Mesothelial cell of epicardium (in vitro differentiated cells): Measurements from ENCODE around the gene EPHA1. TPM values are rescaled to one million over a fixed set of nuclear protein-coding genes. Genes with fewer than 3 reads are reported as not detected.

Experiments
- DNase-seq, 2 experiments: peaks; one replicate each; pipeline ENCODE4 v3.0.0; 2021; ENCODE audit warnings: low spot score in 2 of 2; ENCODE audit not compliant: unreplicated experiment in 2 of 2
- H3K27ac Mint-ChIP-seq: 2 replicates; pipeline ENCODE4 v1.8.0; 2021; ENCODE audit warnings: mixed read lengths
- H3K27me3 Mint-ChIP-seq: 2 replicates; pipeline ENCODE4 v1.8.0; 2021; ENCODE audit warnings: low read depth, mixed read lengths
- H3K36me3 Mint-ChIP-seq: 2 replicates; pipeline ENCODE4 v1.8.0; 2021; ENCODE audit warnings: mixed read lengths
- H3K4me1 Mint-ChIP-seq: 2 replicates; pipeline ENCODE4 v1.8.0; 2021; ENCODE audit warnings: mixed read lengths
- H3K4me3 Mint-ChIP-seq: 2 replicates; pipeline ENCODE4 v1.8.0; 2021; ENCODE audit warnings: mild to moderate bottlenecking, moderate library complexity, mixed read lengths
- H3K9me3 Mint-ChIP-seq: 2 replicates; pipeline ENCODE4 v1.8.0; 2021; ENCODE audit warnings: mixed read lengths
- CTCF ChIP-seq: fragments of 200-600 bp; sonication (generic); IDR thresholded peaks from one replicate; pipeline ENCODE4 v1.5.0; 2021; ENCODE audit warnings: antibody characterized with exemption; ENCODE audit not compliant: unreplicated experiment
- total RNA-seq: library from RNA; stranded (reverse); gene quantifications from 3 replicates; pipeline ENCODE4 v1.2.1, GENCODE V29; 2021

The EPHA1 gene
- total RNA-seq, 1 donor from 2014 or later: 23.2 TPM

- Mint-ChIP-seq H3K9me3 (peaks cover 4% of the 10 kb centered on the region), H3K27ac (no peak overlapping the region), H3K4me3 (no peak overlapping the region), H3K27me3 (peaks cover 2% of the 10 kb centered on the region), H3K4me1 (no peaks in the 10 kb centered on the region), H3K36me3 (no peaks in the 10 kb centered on the region)
- DNase-seq: no peak
- TF ChIP-seq CTCF: no peak
Observed at GRCh38 chr7:143436325-143436946, 27.8 kb upstream of the EPHA1 start.

DNA sequence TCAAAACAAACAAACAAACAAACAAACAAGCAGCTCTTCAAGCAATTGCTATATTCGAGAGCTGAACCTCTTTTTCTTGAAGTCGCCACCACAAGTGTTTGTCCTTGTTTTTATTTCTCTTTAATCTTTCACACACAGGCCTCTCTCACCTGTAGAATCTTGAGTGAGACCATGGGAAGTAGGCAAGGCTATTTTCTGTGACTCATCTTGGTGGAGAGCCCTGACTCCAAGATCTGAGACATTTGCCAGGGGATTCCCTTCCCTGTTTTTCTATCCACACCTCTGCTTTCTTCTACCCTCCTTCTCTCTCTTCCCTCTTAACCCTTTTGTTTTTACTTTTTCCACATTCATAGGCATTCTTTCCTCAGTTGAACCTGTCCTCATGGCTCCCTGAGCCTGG, 26.6 kb upstream of the EPHA1 start:
- H3K9me3 Mint-ChIP-seq: peaks cover 4% of the 10 kb centered on the region

GRCh38 chr7:143434660-143435059, 26.0 kb upstream of the EPHA1 start:
- TF ChIP-seq CTCF: no peak
- Mint-ChIP-seq H3K9me3 (peaks cover 4% of the 10 kb centered on the region), H3K36me3 (no peaks in the 10 kb centered on the region), H3K27ac (no peak overlapping the region), H3K4me3 (no peak overlapping the region), H3K4me1 (no peaks in the 10 kb centered on the region), H3K27me3 (no peaks in the 10 kb centered on the region)
- DNase-seq: no peak

More for the DNA sequence above, 26.6 kb upstream of the EPHA1 start:
- Mint-ChIP-seq H3K27ac (no peak overlapping the region), H3K4me3 (no peak overlapping the region), H3K4me1 (no peaks in the 10 kb centered on the region), H3K27me3 (no peaks in the 10 kb centered on the region), H3K36me3 (no peaks in the 10 kb centered on the region)
- TF ChIP-seq CTCF: no peak
- no peak for DNase-seq

- peaks cover 3% of the 10 kb centered on the region for H3K9me3 Mint-ChIP-seq
- H3K4me3 Mint-ChIP-seq: no peak overlapping the region
- no peaks in the 10 kb centered on the region for H3K36me3 Mint-ChIP-seq
- no peak for DNase-seq
- no peak for TF ChIP-seq CTCF
- no peaks in the 10 kb centered on the region for H3K4me1 Mint-ChIP-seq
- no peak overlapping the region for H3K27ac Mint-ChIP-seq
- H3K27me3 Mint-ChIP-seq: no peaks in the 10 kb centered on the region
Observed at GRCh38 chr7:143433759-143434158, 25.1 kb upstream of the EPHA1 start.

GRCh38 chr7:143431109-143431508, 22.5 kb upstream of the EPHA1 start:
- no peak for DNase-seq
- TF ChIP-seq CTCF: no peak
- Mint-ChIP-seq H3K9me3 (no peaks in the 10 kb centered on the region), H3K4me3 (no peak overlapping the region), H3K4me1 (no peaks in the 10 kb centered on the region), H3K36me3 (no peaks in the 10 kb centered on the region), H3K27ac (no peak overlapping the region), H3K27me3 (no peaks in the 10 kb centered on the region)
